Activated naive CD4-positive, alpha-beta T cell treated with anti-CD3 and anti-CD28 coated beads, Interleukin-2, amount 50 U/mL, for 24 hours (primary cell): ENCODE results near the gene SGMS1.
A peak's percentile ranks its signal among the peaks of the same experiment; 100 is the strongest.

Experiments used
- H3K27ac Mint-ChIP-seq: one replicate; pipeline ENCODE4 v1.8.0; 2021; ENCODE audit warnings: mild to moderate bottlenecking, mixed read lengths
- H3K27me3 Mint-ChIP-seq: one replicate; pipeline ENCODE4 v1.8.0; 2021; ENCODE audit warnings: mixed read lengths
- H3K36me3 Mint-ChIP-seq: one replicate; pipeline ENCODE4 v1.8.0; 2021; ENCODE audit warnings: mixed read lengths
- H3K4me1 Mint-ChIP-seq: one replicate; pipeline ENCODE4 v1.8.0; 2021; ENCODE audit warnings: mixed read lengths
- H3K4me3 Mint-ChIP-seq: one replicate; pipeline ENCODE4 v1.8.0; 2021; ENCODE audit warnings: mild to moderate bottlenecking, mixed read lengths
- H3K9me3 Mint-ChIP-seq: one replicate; pipeline ENCODE4 v1.8.0; 2021; ENCODE audit warnings: mixed read lengths

The SGMS1 gene

GRCh38 chr10:50622706-50623662, 772 bp downstream of the SGMS1 start:
- H3K27me3 Mint-ChIP-seq = no peaks in the 10 kb centered on the region
- no peaks in the 10 kb centered on the region for H3K36me3 Mint-ChIP-seq
- H3K27ac Mint-ChIP-seq = peak overlapping the region; percentile 96
- H3K9me3 Mint-ChIP-seq = no peaks in the 10 kb centered on the region
- peaks cover 54% of the 10 kb centered on the region for H3K4me1 Mint-ChIP-seq
- peak overlapping the region; percentile 98 for H3K4me3 Mint-ChIP-seq

GRCh38 chr10:50621968-50622705, 1.6 kb downstream of the SGMS1 start:
- H3K36me3 Mint-ChIP-seq = no peaks in the 10 kb centered on the region
- H3K9me3 Mint-ChIP-seq = no peaks in the 10 kb centered on the region
- H3K4me3 Mint-ChIP-seq = peak overlapping the region; percentile 98
- H3K4me1 Mint-ChIP-seq = peaks cover 58% of the 10 kb centered on the region
- no peaks in the 10 kb centered on the region for H3K27me3 Mint-ChIP-seq
- peak overlapping the region; percentile 96 for H3K27ac Mint-ChIP-seq

- Mint-ChIP-seq H3K4me3 (peak overlapping the region; percentile 98), H3K9me3 (no peaks in the 10 kb centered on the region), H3K36me3 (no peaks in the 10 kb centered on the region), H3K27me3 (no peaks in the 10 kb centered on the region), H3K4me1 (peaks cover 65% of the 10 kb centered on the region), H3K27ac (peak overlapping the region; percentile 68)
These were observed 2.9 kb downstream of the SGMS1 start for GRCh38 chr10:50620899-50621298.

GRCh38 chr10:50619882-50620281, 3.9 kb downstream of the SGMS1 start:
- H3K36me3 Mint-ChIP-seq = no peaks in the 10 kb centered on the region
- peak overlapping the region; percentile 16 for H3K4me3 Mint-ChIP-seq
- peaks cover 64% of the 10 kb centered on the region for H3K4me1 Mint-ChIP-seq
- H3K9me3 Mint-ChIP-seq = no peaks in the 10 kb centered on the region
- H3K27ac Mint-ChIP-seq = peak overlapping the region; percentile 79
- H3K27me3 Mint-ChIP-seq = no peaks in the 10 kb centered on the region

GRCh38 chr10:50619166-50619565, 4.6 kb downstream of the SGMS1 start:
- Mint-ChIP-seq H3K9me3 (no peaks in the 10 kb centered on the region), H3K36me3 (no peaks in the 10 kb centered on the region), H3K4me1 (peaks cover 70% of the 10 kb centered on the region), H3K27ac (peak overlapping the region; percentile 79), H3K4me3 (peak overlapping the region; percentile 38), H3K27me3 (no peaks in the 10 kb centered on the region)

GRCh38 chr10:50618624-50619023, 5.1 kb downstream of the SGMS1 start:
- no peaks in the 10 kb centered on the region for H3K36me3 Mint-ChIP-seq
- H3K9me3 Mint-ChIP-seq = no peaks in the 10 kb centered on the region
- peak overlapping the region; percentile 79 for H3K27ac Mint-ChIP-seq
- peaks cover 75% of the 10 kb centered on the region for H3K4me1 Mint-ChIP-seq
- no peaks in the 10 kb centered on the region for H3K27me3 Mint-ChIP-seq
- peak overlapping the region; percentile 38 for H3K4me3 Mint-ChIP-seq

GRCh38 chr10:50615658-50616057, 8.1 kb downstream of the SGMS1 start:
- H3K36me3 Mint-ChIP-seq = no peaks in the 10 kb centered on the region
- peaks cover 84% of the 10 kb centered on the region for H3K4me1 Mint-ChIP-seq
- H3K4me3 Mint-ChIP-seq = no peak overlapping the region
- H3K27ac Mint-ChIP-seq = no peak overlapping the region
- H3K27me3 Mint-ChIP-seq = no peaks in the 10 kb centered on the region
- H3K9me3 Mint-ChIP-seq = no peaks in the 10 kb centered on the region

- Mint-ChIP-seq H3K36me3 (no peaks in the 10 kb centered on the region), H3K4me1 (peaks cover 82% of the 10 kb centered on the region), H3K4me3 (no peak overlapping the region), H3K27ac (no peak overlapping the region), H3K9me3 (no peaks in the 10 kb centered on the region), H3K27me3 (no peaks in the 10 kb centered on the region)
These were observed 9.2 kb downstream of the SGMS1 start for GRCh38 chr10:50614444-50615137.

GRCh38 chr10:50613726-50614443, 9.9 kb downstream of the SGMS1 start:
- Mint-ChIP-seq H3K4me3 (no peak overlapping the region), H3K36me3 (no peaks in the 10 kb centered on the region), H3K27ac (peak overlapping the region; percentile 41), H3K4me1 (peaks cover 77% of the 10 kb centered on the region), H3K27me3 (no peaks in the 10 kb centered on the region), H3K9me3 (no peaks in the 10 kb centered on the region)

- H3K27me3 Mint-ChIP-seq = no peaks in the 10 kb centered on the region
- H3K27ac Mint-ChIP-seq = no peak overlapping the region
- H3K9me3 Mint-ChIP-seq = no peaks in the 10 kb centered on the region
- H3K4me1 Mint-ChIP-seq = peaks cover 75% of the 10 kb centered on the region
- no peak overlapping the region for H3K4me3 Mint-ChIP-seq
- H3K36me3 Mint-ChIP-seq = no peaks in the 10 kb centered on the region
These were observed 10.6 kb downstream of the SGMS1 start for GRCh38 chr10:50613150-50613549.

GRCh38 chr10:50610368-50610767, 13.4 kb downstream of the SGMS1 start:
- Mint-ChIP-seq H3K27me3 (no peaks in the 10 kb centered on the region), H3K9me3 (no peaks in the 10 kb centered on the region), H3K4me3 (no peak overlapping the region), H3K4me1 (peaks cover 84% of the 10 kb centered on the region), H3K27ac (no peak overlapping the region), H3K36me3 (peaks cover 5% of the 10 kb centered on the region)

- Mint-ChIP-seq H3K4me1 (peaks cover 88% of the 10 kb centered on the region), H3K27ac (no peak overlapping the region), H3K4me3 (peak overlapping the region; percentile 12), H3K36me3 (peaks cover 5% of the 10 kb centered on the region), H3K27me3 (no peaks in the 10 kb centered on the region), H3K9me3 (no peaks in the 10 kb centered on the region)
These were observed 16.3 kb downstream of the SGMS1 start for GRCh38 chr10:50607356-50607925.

GRCh38 chr10:50605951-50606270, 17.8 kb downstream of the SGMS1 start:
- Mint-ChIP-seq H3K4me1 (peaks cover 86% of the 10 kb centered on the region), H3K4me3 (no peak overlapping the region), H3K9me3 (no peaks in the 10 kb centered on the region), H3K36me3 (peaks cover 5% of the 10 kb centered on the region), H3K27ac (no peak overlapping the region), H3K27me3 (no peaks in the 10 kb centered on the region)

GRCh38 chr10:50605269-50605950, 18.3 kb downstream of the SGMS1 start:
- Mint-ChIP-seq H3K27me3 (no peaks in the 10 kb centered on the region), H3K27ac (no peak overlapping the region), H3K9me3 (no peaks in the 10 kb centered on the region), H3K4me3 (peak overlapping the region; percentile 60), H3K4me1 (peaks cover 87% of the 10 kb centered on the region), H3K36me3 (peaks cover 5% of the 10 kb centered on the region)
